GM18909 (cell line): ENCODE data around the gene SAGE1.
"Not testable (repeated sequence)": the region's sequence is repeated elsewhere in the genome, so short reads cannot be mapped to it uniquely, and the experiment has no call there.

Experiments
- ATAC-seq: cut with Tn5 transposase; IDR thresholded peaks from one replicate; pipeline ENCODE4 v1.9.1; 2021; ENCODE audit warnings: mild to moderate bottlenecking; ENCODE audit not compliant: unreplicated experiment, poor library complexity

Gene SAGE1

GRCh38 chrX:135893294-135893817 lies at the start of gene SAGE1, which contains the start of gene CT45A10:
TSS of gene SAGE1 (plus strand) at chrX:135893716. CDS start at chrX:135896243, 2,527 bp downstream.
TSS of gene CT45A10 (minus strand) at chrX:135893444. CDS start at chrX:135885344, 8,100 bp downstream.
- ATAC-seq, result no peak

GRCh38 chrX:135854438-135854837 lies 39.1 kb upstream of the SAGE1 start, which contains the start of gene CT45A8:
TSS of gene CT45A8 (minus strand) at chrX:135854538. CDS start at chrX:135850783, 3,755 bp downstream.
- ATAC-seq, result not testable (repeated sequence)

GRCh38 chrX:135871712-135872111 lies 21.8 kb upstream of the SAGE1 start, which contains the start of gene CT45A9:
TSS of gene CT45A9 (minus strand) at chrX:135871812. CDS start at chrX:135868061, 3,751 bp downstream.
- ATAC-seq, result not testable (repeated sequence)

GRCh38 chrX:135882741-135883140 lies 10.8 kb upstream of the SAGE1 start:
- not testable (repeated sequence) for ATAC-seq

- not testable (repeated sequence) for ATAC-seq
These were observed 5.3 kb upstream of the SAGE1 start for GRCh38 chrX:135888230-135888629.

GRCh38 chrX:135888976-135889375 lies 4.5 kb upstream of the SAGE1 start:
- not testable (repeated sequence) for ATAC-seq

GRCh38 chrX:135890087-135890585 lies 3.4 kb upstream of the SAGE1 start:
- ATAC-seq, result no peak

- no peak for ATAC-seq
These were observed 735 bp upstream of the SAGE1 start for GRCh38 chrX:135892781-135893180.

- no peak for ATAC-seq
These were observed 16.7 kb downstream of the SAGE1 start for GRCh38 chrX:135910251-135910650.

GRCh38 chrX:135914404-135914803 lies 20.9 kb downstream of the SAGE1 start:
- no peak for ATAC-seq

GRCh38 chrX:135920516-135920915 lies 27.0 kb downstream of the SAGE1 start:
- ATAC-seq, result not testable (repeated sequence)

- no peak for ATAC-seq
These were observed 29.8 kb downstream of the SAGE1 start for GRCh38 chrX:135923353-135923752.

GRCh38 chrX:135927897-135928296 lies 34.4 kb downstream of the SAGE1 start:
- no peak for ATAC-seq

GRCh38 chrX:135931644-135932487 lies 38.4 kb downstream of the SAGE1 start:
- peak; percentile 80 for ATAC-seq

- no peak for ATAC-seq
These were observed 51.0 kb downstream of the SAGE1 start for GRCh38 chrX:135944486-135944885.

- no peak for ATAC-seq
These were observed 57.8 kb downstream of the SAGE1 start for GRCh38 chrX:135951291-135951690.
